H1 (cell line): ENCODE measurements around the gene NLGN4Y. TPM values are rescaled to one million over a fixed set of nuclear protein-coding genes. Genes with fewer than 3 reads are reported as not detected.

Experiments used
- CTCF ChIA-PET: fragments of 300-600 bp; sonication (Branson Sonifier 250); formaldehyde crosslinking; loops from one replicate; lab custom pipeline; 2021; ENCODE audit not compliant: partially characterized antibody; lab: Charles Lee
- POLR2A ChIA-PET: fragments of 300-600 bp; sonication (Branson Sonifier 250); formaldehyde crosslinking; loops from one replicate; lab custom pipeline; 2021; ENCODE audit warnings: inconsistent platforms; ENCODE audit not compliant: partially characterized antibody; lab: Charles Lee
- DNase-seq, 2 experiments: peaks; one replicate each; pipeline versions ENCODE4 v3.0.0 to v3.0.0-alpha.2; 2010 to 2022; ENCODE audit warnings: low spot score in 2 of 2, low read depth in 1 of 2, mixed read lengths in 1 of 2
- FAIRE-seq: peaks from 2 replicates; lab custom pipeline; 2011; peaks lifted over from hg19 to GRCh38; lab: Jason Lieb, UNC
- H2AFZ ChIP-seq: 2 replicates; pipeline ENCODE4 v1.8.1; 2012; ENCODE audit warnings: low read length, inconsistent platforms
- H2AK5ac ChIP-seq: 2 replicates; pipeline ENCODE4 v1.6.1; 2013; ENCODE audit warnings: low read depth, low read length
- H2BK120ac ChIP-seq: replicated peaks from 2 replicates; pipeline ENCODE3; 2013; ENCODE audit warnings: low read depth, low read length, inconsistent platforms
- H2BK12ac ChIP-seq: 2 replicates; pipeline ENCODE4 v1.6.1; 2013; ENCODE audit warnings: low read depth, low read length
- H2BK15ac ChIP-seq: 2 replicates; pipeline ENCODE4 v1.6.1; 2013; ENCODE audit warnings: low read length
- H2BK20ac ChIP-seq: 2 replicates; pipeline ENCODE4 v1.6.1; 2013; ENCODE audit warnings: low read length
- H2BK5ac ChIP-seq: 2 replicates; pipeline ENCODE4 v1.6.1; 2013; ENCODE audit warnings: low read depth, low read length
- H3K14ac ChIP-seq: 2 replicates; pipeline ENCODE4 v1.6.1; 2013; ENCODE audit warnings: inconsistent platforms; ENCODE audit not compliant: insufficient read length
- H3K18ac ChIP-seq: 2 replicates; pipeline ENCODE4 v1.6.1; 2013; ENCODE audit warnings: low read length; ENCODE audit errors: extremely low read depth
- H3K23ac ChIP-seq: 2 replicates; pipeline ENCODE4 v1.6.1; 2013; ENCODE audit warnings: inconsistent platforms; ENCODE audit not compliant: insufficient read length
- H3K23me2 ChIP-seq: 2 replicates; pipeline ENCODE4 v1.6.1; 2013; ENCODE audit warnings: low read depth, low read length
- H3K27ac ChIP-seq: 2 replicates; pipeline ENCODE4 v1.6.1; 2011; ENCODE audit warnings: low read depth, low read length, inconsistent platforms
- H3K27me3 ChIP-seq, 4 experiments: replicated peaks in 1 of 4; 1 replicate in 1 of 4; 2 replicates in 3 of 4; pipeline versions ENCODE4 v1.6.1 to v1.8.1; 2011 to 2013; ENCODE audit warnings: low read length in 3 of 4, mild to moderate bottlenecking in 3 of 4, inconsistent platforms in 2 of 4, mixed read lengths in 2 of 4, moderate library complexity in 1 of 4; ENCODE audit not compliant: control insufficient read depth in 3 of 4, insufficient read depth in 3 of 4; ENCODE audit errors: extremely low read depth in 1 of 4
- H3K36me3 ChIP-seq, 4 experiments: 2 replicates each; pipeline versions ENCODE4 v1.6.1 to v1.8.1; 2011 to 2013; ENCODE audit warnings: mild to moderate bottlenecking in 4 of 4, low read length in 3 of 4, moderate library complexity in 2 of 4, control low read depth in 1 of 4, inconsistent platforms in 1 of 4; ENCODE audit not compliant: insufficient read depth in 4 of 4, control insufficient read depth in 2 of 4
- H3K4ac ChIP-seq: replicated peaks from 2 replicates; pipeline ENCODE3; 2013; ENCODE audit warnings: low read length, low read depth, mixed read lengths, inconsistent platforms; ENCODE audit not compliant: insufficient read length
- H3K4me1 ChIP-seq, 4 experiments: replicated peaks in 1 of 4; 1 replicate in 1 of 4; 2 replicates in 3 of 4; pipeline versions ENCODE4 v1.6.1 to v1.8.1; 2011 to 2013; ENCODE audit warnings: low read length in 3 of 4, inconsistent platforms in 2 of 4, mixed read lengths in 1 of 4; ENCODE audit not compliant: insufficient read depth in 4 of 4, control insufficient read depth in 3 of 4
- H3K4me2 ChIP-seq, 2 experiments: 2 replicates each; pipeline versions ENCODE4 v1.6.1 to v1.8.1; 2011 to 2013; ENCODE audit warnings: low read depth in 2 of 2, low read length in 2 of 2, control low read depth in 1 of 2, inconsistent platforms in 1 of 2, mild to moderate bottlenecking in 1 of 2; ENCODE audit not compliant: insufficient read depth in 1 of 2
- H3K4me3 ChIP-seq, 4 experiments: fragments of 200-600, 300-600 bp in 1 of 4; sonication (generic), shearing (Covaris generic), sonication (Bioruptor Twin) in 1 of 4; 2 replicates each; pipeline versions ENCODE4 v1.5.1 to v1.8.1; 2011 to 2016; ENCODE audit warnings: low read length in 4 of 4, low read depth in 3 of 4, control low read depth in 2 of 4, inconsistent platforms in 2 of 4, mild to moderate bottlenecking in 2 of 4, mixed read lengths in 1 of 4, moderate library complexity in 1 of 4; ENCODE audit not compliant: insufficient read depth in 2 of 4; ENCODE audit errors: extremely low read depth in 1 of 4
- H3K56ac ChIP-seq: replicated peaks from 2 replicates; pipeline ENCODE3; 2013; ENCODE audit warnings: low read depth, mild to moderate bottlenecking, mixed read lengths, low read length, inconsistent platforms; ENCODE audit not compliant: insufficient read length
- H3K79me1 ChIP-seq: 2 replicates; pipeline ENCODE4 v1.6.1; 2013; ENCODE audit warnings: low read depth, low read length, control low read depth
- H3K79me2 ChIP-seq, 2 experiments: 2 replicates each; pipeline versions ENCODE4 v1.6.1 to v1.8.1; 2012 to 2013; ENCODE audit warnings: low read length in 2 of 2, mild to moderate bottlenecking in 2 of 2, inconsistent platforms in 1 of 2; ENCODE audit not compliant: insufficient read depth in 2 of 2, control insufficient read depth in 1 of 2
- H3K9ac ChIP-seq, 4 experiments: replicated peaks in 1 of 4; 1 replicate in 1 of 4; 2 replicates in 3 of 4; pipeline versions ENCODE4 v1.6.1 to v1.8.1; 2011 to 2013; ENCODE audit warnings: low read depth in 3 of 4, low read length in 3 of 4, control low read depth in 2 of 4, mild to moderate bottlenecking in 2 of 4, moderate library complexity in 2 of 4, inconsistent platforms in 1 of 4; ENCODE audit errors: extremely low read depth in 1 of 4
- H3K9me3 ChIP-seq, 2 experiments: 2 replicates each; pipeline versions ENCODE4 v1.6.1 to v1.8.1; 2012 to 2013; ENCODE audit warnings: mild to moderate bottlenecking in 2 of 2, moderate library complexity in 2 of 2, control low read depth in 1 of 2, inconsistent platforms in 1 of 2, low read depth in 1 of 2, low read length in 1 of 2, mixed read lengths in 1 of 2; ENCODE audit not compliant: insufficient read depth in 2 of 2
- H4K20me1 ChIP-seq, 2 experiments: replicated peaks in 1 of 2; 2 replicates each; pipeline versions ENCODE3 to v1.8.1; 2011 to 2013; ENCODE audit warnings: inconsistent platforms in 2 of 2, low read length in 2 of 2, mild to moderate bottlenecking in 1 of 2; ENCODE audit not compliant: insufficient read depth in 2 of 2, control insufficient read depth in 1 of 2
- H4K5ac ChIP-seq: 2 replicates; pipeline ENCODE4 v1.6.1; 2013; ENCODE audit warnings: low read length, low read depth, mixed read lengths, inconsistent platforms; ENCODE audit not compliant: insufficient read length
- H4K8ac ChIP-seq: 2 replicates; pipeline ENCODE4 v1.8.0; 2013; ENCODE audit warnings: mild to moderate bottlenecking, moderate library complexity, low read length, inconsistent platforms; ENCODE audit not compliant: insufficient read depth; ENCODE audit errors: extremely low read depth
- H4K91ac ChIP-seq: replicated peaks from 2 replicates; pipeline ENCODE3; 2013; ENCODE audit warnings: low read length, mixed read lengths, inconsistent platforms; ENCODE audit not compliant: insufficient read length
- WGBS, 2 experiments: shearing (Covaris generic) in 1 of 2; methylation state at CpG; one replicate each; pipeline versions ENCODE4 v1.1.6 to v1.1.7; 2013 to 2015; ENCODE audit warnings: low lambda C conversion rate in 2 of 2, mixed read lengths in 2 of 2, inconsistent platforms in 1 of 2, low coverage in 1 of 2, missing lambda C conversion rate in 1 of 2; ENCODE audit not compliant: insufficient replicate concordance in 2 of 2, insufficient coverage in 1 of 2, insufficient read length in 1 of 2; ENCODE audit errors: extremely low coverage in 1 of 2, missing lambda C conversion rate in 1 of 2; 5-methylcytosine and 5-hydroxymethylcytosine counted together
- polyA plus RNA-seq, 7 experiments: library from polyadenylated mRNA; depleted of rRNA in 3 of 7; stranded (reverse) in 5 of 7; unstranded in 2 of 7; fragments of >200 nt in 5 of 7; fragments of 200-250 nt in 2 of 7; gene quantifications; 1 replicate in 5 of 7; 2 replicates in 1 of 7; 4 replicates in 1 of 7; pipeline versions ENCODE4 v1.2.1 to v1.2.3, GENCODE V29; 2011 to 2013; ENCODE audit warnings: missing spikeins in 2 of 7, mixed read lengths in 2 of 7
- total RNA-seq: library from RNA; stranded (reverse); fragmentation: NEBNext Ultra II Directional; extraction: Animal tissue kit (Norgen Biotek cat#: 25700); gene quantifications from 2 replicates; pipeline ENCODE4 v1.2.1, GENCODE V29; 2021

Gene NLGN4Y
- total and polyA plus RNA-seq, 2 of the 8 experiments (the other 6 are each of a cell fraction or from before 2014, with no cell fraction given), result 35.7 to 51.3 TPM

GRCh38 chrY:14825728-14826127, 301.4 kb downstream of the NLGN4Y start:
- 83% methylated on average over 1 of the region's 2 CpGs; no CpG with 5 or more reads in 1 of the 2 experiments for WGBS, 2 experiments
- H4K8ac ChIP-seq, result no peak overlapping the region
- CTCF ChIA-PET, result no interaction called here

More at GRCh38 chrY:14825728-14826127, 301.4 kb downstream of the NLGN4Y start:
- no peaks in the 10 kb centered on the region for H3K27me3 ChIP-seq
- no peaks in the 10 kb centered on the region for H4K20me1 ChIP-seq
- H2BK15ac ChIP-seq, result no peak overlapping the region
- no peak for FAIRE-seq
- no peak overlapping the region for H3K23ac ChIP-seq
- H3K23me2 ChIP-seq, result no peaks in the 10 kb centered on the region
- POLR2A ChIA-PET, result no interaction called here
- no peaks in the 10 kb centered on the region for H3K9me3 ChIP-seq
- H3K18ac ChIP-seq, result no peak overlapping the region
- H2BK20ac ChIP-seq, result no peak overlapping the region
- DNase-seq, result no peak
- no peak overlapping the region for H4K5ac ChIP-seq
- H3K79me1 ChIP-seq, result no peaks in the 10 kb centered on the region
- no peak overlapping the region for H3K14ac ChIP-seq
- no peak overlapping the region for H3K9ac ChIP-seq
- no peak overlapping the region for H2AK5ac ChIP-seq
- no peak overlapping the region for H3K56ac ChIP-seq
- H3K4ac ChIP-seq, result no peak overlapping the region
- no peaks in the 10 kb centered on the region for H3K79me2 ChIP-seq
- no peaks in the 10 kb centered on the region for H3K4me1 ChIP-seq
- H3K4me3 ChIP-seq, result no peak overlapping the region
- no peak overlapping the region for H2BK5ac ChIP-seq
- no peak overlapping the region for H4K91ac ChIP-seq
- no peak overlapping the region for H3K4me2 ChIP-seq
- H3K27ac ChIP-seq, result no peak overlapping the region
- no peak overlapping the region for H2AFZ ChIP-seq
- H2BK12ac ChIP-seq, result no peak overlapping the region
- no peak overlapping the region for H2BK120ac ChIP-seq
- peaks cover 0 to 5% (median 2%) of the 10 kb centered on the region in 4 experiments; a peak in 4 of 8 replicates for H3K36me3 ChIP-seq
